HCT116 (cell line): Measurements from ENCODE around the gene CTU1. TPM values are rescaled to one million over a fixed set of nuclear protein-coding genes. Genes with fewer than 3 reads are reported as not detected.

Experiments
- ATAC-seq: fragments of 200-7000 bp; cut with Tn5 transposase; 2 replicates; pipeline ENCODE4 v1.9.1; 2020; ENCODE audit warnings: mild to moderate bottlenecking, moderate library complexity
- BruUV-seq: library from RNA; stranded (reverse); fragments of 400-500 nt; replicated peaks from 2 replicates; lab custom pipeline; 2021; lab: Mats Ljungman, UMichigan
- CTCF ChIA-PET: fragments of 300-600 bp; sonication (Branson Sonifier 250); formaldehyde crosslinking; loops from one replicate; lab custom pipeline; 2021; ENCODE audit warnings: antibody characterized with exemption; lab: Charles Lee
- POLR2A ChIA-PET: fragments of 300-600, 350-600 bp; sonication (Branson Sonifier 250); formaldehyde crosslinking; loops from one replicate; lab custom pipeline; 2021; ENCODE audit warnings: antibody characterized with exemption; lab: Charles Lee
- RAD21 ChIA-PET, 2 experiments: fragments of 300-600 bp; sonication (Branson Sonifier 250); formaldehyde crosslinking; loops; one replicate each; lab custom pipeline; 2023; ENCODE audit warnings: low total read pairs in 2 of 2; ENCODE audit not compliant: uncharacterized antibody in 2 of 2, unreplicated experiment in 2 of 2, low non-redundant PET in 1 of 2; lab: Charles Lee
- DNase-seq: peaks from one replicate; pipeline ENCODE4 v3.0.0-alpha.2; 2010; ENCODE audit warnings: low read depth, low spot score
- H2AFZ ChIP-seq: fragments of 200-600 bp; shearing (Covaris generic), sonication (generic); 2 replicates; pipeline ENCODE4 v1.6.1; 2017; ENCODE audit warnings: low read depth, mixed run types, mixed read lengths, antibody characterized with exemption, low read length; ENCODE audit not compliant: poor library complexity, severe bottlenecking
- H3K27ac ChIP-seq: 2 replicates; pipeline ENCODE4 v1.5.1; 2012; ENCODE audit warnings: low read depth, low read length
- H3K27me3 ChIP-seq: fragments of 200-600 bp; sonication (generic); 2 replicates; pipeline ENCODE4 v1.6.1; 2016; ENCODE audit warnings: mixed run types, low read length, mixed read lengths; ENCODE audit not compliant: insufficient read depth
- H3K36me3 ChIP-seq, 2 experiments: fragments of 200-500 bp in 1 of 2; fragments of 200-600 bp in 1 of 2; sonication (Bioruptor generic) in 1 of 2; sonication (generic) in 1 of 2; 2 replicates each; pipeline versions ENCODE4 v1.5.1 to v1.6.1; 2014 to 2016; ENCODE audit warnings: low read length in 2 of 2, inconsistent platforms in 1 of 2, mixed read lengths in 1 of 2, mixed run types in 1 of 2; ENCODE audit not compliant: insufficient read depth in 2 of 2, control insufficient read depth in 1 of 2
- H3K4me1 ChIP-seq, 2 experiments: fragments of 200-600 bp in 1 of 2; sonication (generic) in 1 of 2; 2 replicates each; pipeline versions ENCODE4 v1.5.1 to v1.6.1; 2012 to 2017; ENCODE audit warnings: low read length in 2 of 2, inconsistent platforms in 1 of 2, mild to moderate bottlenecking in 1 of 2, mixed read lengths in 1 of 2, mixed run types in 1 of 2, moderate library complexity in 1 of 2; ENCODE audit not compliant: insufficient read depth in 2 of 2, control insufficient read depth in 1 of 2
- H3K4me2 ChIP-seq: fragments of 200-600 bp; sonication (generic); 2 replicates; pipeline ENCODE4 v1.6.1; 2017; ENCODE audit warnings: mixed run types, low read length, mixed read lengths
- H3K4me3 ChIP-seq, 2 experiments: fragments of 200-600 bp in 1 of 2; sonication (generic) in 1 of 2; replicated peaks in 1 of 2; 2 replicates each; pipeline ENCODE4 v1.5.1; 2011 to 2016; ENCODE audit warnings: low read length in 2 of 2, control low read depth in 1 of 2, low read depth in 1 of 2, mild to moderate bottlenecking in 1 of 2, mixed read lengths in 1 of 2, mixed run types in 1 of 2
- H3K79me2 ChIP-seq: fragments of 200-600 bp; sonication (generic); 2 replicates; pipeline ENCODE4 v1.6.1; 2017; ENCODE audit warnings: mild to moderate bottlenecking, mixed run types, low read length, moderate library complexity, mixed read lengths; ENCODE audit not compliant: insufficient read depth
- H3K9ac ChIP-seq: fragments of 200-600 bp; sonication (generic); 2 replicates; pipeline ENCODE4 v1.6.1; 2016; ENCODE audit warnings: low read length, mixed read lengths
- H3K9me2 ChIP-seq: fragments of 200-600 bp; sonication (generic), shearing (Covaris generic); 2 replicates; pipeline ENCODE4 v1.6.1; 2017; ENCODE audit warnings: mixed run types, mild to moderate bottlenecking, moderate library complexity; ENCODE audit not compliant: insufficient read depth
- H3K9me3 ChIP-seq, 2 experiments: fragments of 200-500 bp in 1 of 2; fragments of 200-600 bp in 1 of 2; sonication (Bioruptor generic) in 1 of 2; sonication (generic) in 1 of 2; 2 replicates each; pipeline ENCODE4 v1.6.1; 2014 to 2017; ENCODE audit warnings: low read length in 2 of 2, mixed read lengths in 2 of 2, inconsistent platforms in 1 of 2, low read depth in 1 of 2, mild to moderate bottlenecking in 1 of 2, mixed run types in 1 of 2, moderate library complexity in 1 of 2; ENCODE audit not compliant: control insufficient read depth in 1 of 2, insufficient read depth in 1 of 2
- H4K20me1 ChIP-seq: fragments of 200-600 bp; sonication (generic), shearing (Covaris generic); 2 replicates; pipeline ENCODE4 v1.6.1; 2017; ENCODE audit warnings: mixed run types, mild to moderate bottlenecking, moderate library complexity; ENCODE audit not compliant: insufficient read depth
- EGR1 ChIP-seq: IDR thresholded peaks from 2 replicates; pipeline ENCODE4 v1.6.1; 2012; ENCODE audit warnings: low read depth
- EZH2 ChIP-seq: fragments of 200-600 bp; sonication (generic); IDR thresholded peaks from 2 replicates; pipeline ENCODE4 v1.6.1; 2017; ENCODE audit warnings: antibody characterized with exemption, mixed run types
- FOSL1 ChIP-seq: IDR thresholded peaks from 2 replicates; pipeline ENCODE4 v1.6.1; 2012; ENCODE audit warnings: low read depth
- MAX ChIP-seq: IDR thresholded peaks from 2 replicates; pipeline ENCODE4 v1.6.1; 2012
- POLR2A ChIP-seq: IDR thresholded peaks from 2 replicates; pipeline ENCODE4 v1.7.0; 2011; ENCODE audit warnings: borderline replicate concordance; ENCODE audit not compliant: insufficient read depth, insufficient read length; ENCODE audit errors: extremely low read depth
- RAD21 ChIP-seq: IDR thresholded peaks from 2 replicates; pipeline ENCODE4 v1.6.1; 2012; ENCODE audit warnings: low read depth, mild to moderate bottlenecking
- SP1 ChIP-seq: IDR thresholded peaks from 2 replicates; pipeline ENCODE4 v1.6.1; 2012; ENCODE audit warnings: low read depth
- SRF ChIP-seq: IDR thresholded peaks from 2 replicates; pipeline ENCODE4 v1.6.1; 2012; ENCODE audit warnings: low read depth
- YY1 ChIP-seq: IDR thresholded peaks from 2 replicates; pipeline ENCODE4 v1.6.1; 2011; ENCODE audit warnings: low read length, low read depth, moderate library complexity, mild to moderate bottlenecking; ENCODE audit not compliant: insufficient replicate concordance; ENCODE audit errors: extremely low read depth
- ZNF274 ChIP-seq: fragments of 200-500 bp; sonication (Bioruptor generic); IDR thresholded peaks from 2 replicates; pipeline ENCODE4 v1.6.1; 2014; ENCODE audit warnings: mild to moderate bottlenecking, low read depth, low read length, inconsistent platforms
- intact Hi-C: fragments of 100-400 bp; cut with micrococcal nuclease; formaldehyde crosslinking; loops from 2 replicates; pipeline ENCODE4 v1.10.0; 2022
- total RNA-seq: library from RNA; stranded (reverse); gene quantifications from one replicate; pipeline ENCODE4 v1.2.1, GENCODE V29; 2021; ENCODE audit not compliant: unreplicated experiment

The CTU1 gene
- total RNA-seq, 1 experiment from 2014 or later, result 14.0 TPM

- peak; percentile 64 for TF ChIP-seq YY1
- TF ChIP-seq ZNF274, result no peak
- no peak for TF ChIP-seq SRF
- peak; percentile 93 for TF ChIP-seq MAX
- peak; percentile 60 for TF ChIP-seq POLR2A
These were observed at the start of gene CTU1 (continued) for GRCh38 chr19:51108066-51108804.

- POLR2A ChIA-PET, result no interaction called here
- Histone ChIP-seq H3K9me2 (no peaks in the 10 kb centered on the region), H3K4me3 (no peak overlapping the region), H3K79me2 (no peaks in the 10 kb centered on the region), H3K27ac (no peak overlapping the region), H2AFZ (no peak overlapping the region), H3K27me3 (no peaks in the 10 kb centered on the region), H3K4me1 (peaks cover 0 to 7% of the 10 kb centered on the region in 2 experiments; a peak in 1 of 4 replicates), H3K36me3 (no peaks in the 10 kb centered on the region), H3K9ac (no peak overlapping the region), H3K4me2 (no peak overlapping the region), H3K9me3 (no peaks in the 10 kb centered on the region), H4K20me1 (no peaks in the 10 kb centered on the region)
- no TSS peak for BruUV-seq
- ATAC-seq (no peak), DNase-seq (no peak)
- intact Hi-C loops, result no loop called here
- TF ChIP-seq MAX, result no peak
- TF ChIP-seq EGR1, result no peak
- TF ChIP-seq YY1, result no peak
- no peak for TF ChIP-seq FOSL1
- TF ChIP-seq EZH2, result no peak
- TF ChIP-seq SRF, result no peak
- no peak for TF ChIP-seq SP1
- TF ChIP-seq RAD21, result no peak
- RAD21 ChIA-PET, result no interaction called here
- CTCF ChIA-PET, result interaction anchor here (0.6 to 1.8 kb wide), 4 partner anchors 12 to 500 kb away, joined by 3 to 12 read pairs (median 3); no protein-coding TSS in a partner anchor
These were observed 49.1 kb upstream of the CTU1 start for GRCh38 chr19:51157265-51157664.
